HG02763 (cell line): Measurements from ENCODE around the gene EEFSEC.

ENCODE experiments used
- ATAC-seq: cut with Tn5 transposase; IDR thresholded peaks from one replicate; pipeline ENCODE4 v1.9.1; 2021; ENCODE audit warnings: mild to moderate bottlenecking, moderate library complexity; ENCODE audit not compliant: unreplicated experiment

Gene EEFSEC

DNA sequence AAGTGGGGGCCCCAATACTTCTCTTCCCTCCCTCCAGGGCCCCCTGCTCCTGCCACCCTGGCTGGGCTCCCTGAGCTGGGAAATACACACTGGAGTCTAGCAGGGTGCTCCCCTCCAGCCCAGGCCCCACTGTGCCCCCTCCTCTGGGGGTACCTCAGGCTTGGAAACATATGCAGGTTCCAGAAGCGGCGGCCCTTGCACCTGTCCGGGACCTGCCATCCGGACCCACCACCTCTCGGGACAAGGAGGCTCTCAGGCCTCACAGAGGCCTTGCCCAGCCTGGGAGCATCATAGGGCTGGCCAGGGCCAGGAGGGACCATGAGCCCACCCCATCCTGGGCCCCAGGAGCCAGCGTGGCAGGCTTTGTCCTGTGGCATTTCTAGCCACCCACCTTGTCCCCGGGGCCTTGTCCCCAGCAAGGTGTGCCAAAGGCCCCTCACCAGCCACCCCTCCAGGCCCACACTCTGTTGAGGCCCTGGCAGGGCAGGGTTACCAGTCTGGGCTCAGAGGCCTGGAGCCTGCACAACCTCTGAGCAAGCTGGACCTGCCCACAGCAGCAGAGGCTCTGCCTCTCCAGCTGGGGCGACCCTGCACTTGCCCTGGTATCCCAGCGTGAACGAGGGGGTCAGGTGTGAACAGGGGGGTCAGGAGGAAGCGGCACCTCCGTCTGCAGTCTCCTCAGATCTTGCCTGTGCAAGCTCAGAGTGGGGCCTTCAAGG, 267.6 kb downstream of the EEFSEC start:
- no peak for ATAC-seq

DNA sequence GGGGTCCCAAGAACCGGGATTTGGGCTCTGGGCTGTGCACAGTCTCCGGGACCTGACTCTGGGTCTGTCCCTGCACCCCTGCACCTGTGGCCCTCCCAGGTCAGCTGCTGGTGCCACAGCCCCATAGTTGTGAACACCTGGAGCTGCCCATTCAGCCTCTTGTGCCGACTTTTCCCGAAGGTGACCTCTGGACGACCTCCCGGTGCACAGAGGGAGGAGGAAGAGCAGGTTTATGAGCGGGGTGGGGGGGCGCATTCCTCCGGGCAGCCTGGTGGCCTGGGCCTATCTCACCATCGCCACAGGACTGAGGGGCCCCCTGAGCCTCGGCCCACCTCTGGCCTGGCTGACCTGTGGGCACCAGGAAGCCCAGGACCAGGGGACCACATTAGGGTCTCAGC, 268.2 kb downstream of the EEFSEC start:
- no peak for ATAC-seq

DNA sequence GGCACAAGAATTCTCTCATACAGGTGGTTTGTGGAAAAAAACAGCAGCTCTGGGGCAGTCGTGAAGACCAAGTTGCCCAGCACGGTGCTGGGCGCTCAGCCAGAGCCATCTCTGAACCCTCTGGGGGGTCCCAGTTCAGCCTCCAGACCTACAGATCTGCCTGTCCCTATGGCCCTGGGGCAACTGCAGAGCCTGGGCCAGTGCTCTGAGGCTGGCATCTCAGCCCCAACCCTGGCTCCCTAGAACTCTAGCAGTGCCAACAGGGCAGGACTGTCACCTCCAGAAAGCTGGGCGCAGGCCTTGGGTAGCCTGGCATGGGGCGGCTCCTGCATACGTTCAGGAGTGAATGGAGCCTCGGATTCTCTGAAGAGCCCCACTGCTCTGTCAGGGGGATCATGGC, 268.7 kb downstream of the EEFSEC start:
- ATAC-seq = no peak

DNA sequence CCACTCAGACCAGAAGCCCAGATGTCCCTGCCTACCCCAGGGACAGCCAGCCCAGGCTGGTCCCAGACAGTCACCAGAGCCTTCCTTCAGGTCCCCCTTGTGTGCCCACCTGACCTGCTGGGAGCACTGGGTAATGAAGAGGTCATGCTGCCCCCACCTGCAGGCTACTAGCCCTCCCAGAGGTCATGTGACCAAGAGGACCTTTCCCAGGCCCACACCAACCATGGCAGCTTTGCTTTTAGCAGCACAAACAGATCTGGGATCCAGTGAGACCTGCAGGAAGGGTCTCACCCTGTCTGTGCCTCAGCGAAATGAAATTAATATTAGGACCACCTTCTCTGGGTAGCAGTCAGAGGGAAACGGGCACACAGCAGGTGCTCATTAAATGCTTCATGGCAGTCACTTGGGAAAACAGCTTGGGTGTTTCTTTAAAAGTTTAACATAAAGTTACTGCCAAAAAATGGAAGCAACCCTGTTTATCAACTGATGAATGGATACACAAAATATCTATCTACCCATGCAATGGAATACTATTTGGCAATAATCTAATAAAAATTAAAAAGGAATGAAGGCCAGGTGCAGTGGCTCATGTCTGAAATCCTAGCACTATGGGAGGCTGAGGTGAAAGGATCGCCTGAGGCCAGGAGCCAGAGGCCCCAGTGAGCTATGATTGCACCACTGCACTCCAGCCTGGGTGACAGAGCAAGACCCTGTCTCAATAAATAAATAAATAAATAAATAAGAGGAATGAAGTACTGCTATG, 269.7 kb downstream of the EEFSEC start:
- ATAC-seq = no peak

DNA sequence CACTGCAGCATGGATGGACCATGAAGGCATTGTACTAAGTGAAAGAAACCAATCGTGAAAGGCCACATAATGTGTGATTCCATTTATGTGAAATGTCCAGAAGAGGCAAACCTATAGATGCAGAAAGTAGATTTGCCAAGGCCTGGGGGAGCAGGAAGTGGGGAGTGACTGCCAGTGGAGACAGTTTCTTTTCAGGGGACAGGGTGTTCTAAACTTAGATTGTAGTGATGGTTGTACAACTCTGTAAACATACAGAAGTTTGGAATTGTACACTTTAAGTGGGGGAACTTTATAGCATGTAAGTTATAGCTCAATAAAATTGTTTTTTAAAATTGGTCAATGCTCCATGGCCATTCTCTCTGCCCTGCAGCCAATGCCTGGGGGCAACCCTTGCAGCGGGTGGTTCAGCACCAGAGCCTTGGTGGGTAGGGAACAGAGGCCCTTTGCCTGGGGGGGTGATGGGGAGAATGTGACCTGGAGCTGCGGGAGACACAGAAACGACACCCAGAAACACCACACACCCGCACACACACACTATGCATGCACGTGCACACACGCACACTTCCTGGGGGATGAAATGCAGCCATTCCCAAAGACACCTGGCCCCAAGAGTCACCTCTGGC, 270.4 kb downstream of the EEFSEC start:
- no peak for ATAC-seq

DNA sequence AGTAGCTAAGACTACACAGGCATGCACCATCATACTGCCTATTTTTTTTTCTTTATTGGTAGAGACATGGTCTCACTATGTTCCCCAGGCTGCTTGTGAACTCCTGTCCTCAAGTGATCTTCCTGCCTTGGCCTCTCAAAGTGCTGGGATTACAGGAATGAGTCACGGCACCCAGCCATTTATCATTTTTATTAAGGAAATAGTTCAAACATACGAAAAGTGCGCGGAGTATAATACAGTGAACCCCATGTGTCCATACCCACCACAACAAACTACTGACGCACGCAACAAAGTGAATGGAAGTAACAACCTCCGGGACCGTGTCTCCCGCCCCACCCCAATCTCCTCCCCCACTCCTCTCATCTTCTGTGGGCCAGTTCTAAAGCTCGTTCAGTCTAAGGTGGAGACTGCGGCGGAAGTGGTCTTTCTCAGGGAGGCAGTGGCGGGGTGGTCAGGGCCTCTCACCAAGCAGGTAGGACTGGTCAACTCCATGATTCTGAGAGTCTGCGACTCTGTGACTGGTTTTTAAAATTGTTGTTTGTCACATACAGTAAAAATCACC, 271.3 kb downstream of the EEFSEC start:
- ATAC-seq = no peak

DNA sequence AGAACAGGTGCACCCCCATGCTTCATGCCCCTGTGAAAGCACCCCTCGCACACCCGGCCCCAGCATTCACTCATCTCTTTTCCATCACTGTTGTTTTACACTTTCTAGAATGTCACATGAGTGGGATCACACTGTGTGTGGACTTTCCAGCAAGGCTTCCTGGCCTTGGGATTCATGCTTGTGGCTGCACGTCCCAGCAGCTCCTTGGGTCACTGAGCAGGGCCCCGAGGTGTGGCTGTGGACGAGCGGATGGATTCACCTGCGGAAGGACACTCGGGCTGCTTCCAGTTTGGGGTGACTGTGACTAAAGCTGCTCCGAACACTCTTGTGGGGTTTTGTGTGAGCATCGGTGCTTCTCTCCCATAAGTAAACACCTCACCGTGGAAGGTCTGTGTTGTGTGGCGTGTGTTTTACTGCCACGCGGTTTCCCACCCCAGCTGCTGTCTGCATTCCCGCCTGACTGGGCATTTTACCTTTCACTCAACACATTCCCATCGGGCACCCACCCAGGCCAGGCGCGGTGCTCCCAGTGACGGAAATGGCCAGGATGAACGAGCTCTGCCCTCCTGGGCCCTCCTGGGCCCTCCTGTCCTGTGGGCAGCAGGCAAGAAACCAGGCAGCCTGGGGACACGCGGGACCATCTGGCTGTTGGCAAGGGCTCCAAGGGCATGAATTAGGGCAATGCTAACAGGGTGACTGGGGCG, 272.0 kb downstream of the EEFSEC start:
- ATAC-seq = no peak

DNA sequence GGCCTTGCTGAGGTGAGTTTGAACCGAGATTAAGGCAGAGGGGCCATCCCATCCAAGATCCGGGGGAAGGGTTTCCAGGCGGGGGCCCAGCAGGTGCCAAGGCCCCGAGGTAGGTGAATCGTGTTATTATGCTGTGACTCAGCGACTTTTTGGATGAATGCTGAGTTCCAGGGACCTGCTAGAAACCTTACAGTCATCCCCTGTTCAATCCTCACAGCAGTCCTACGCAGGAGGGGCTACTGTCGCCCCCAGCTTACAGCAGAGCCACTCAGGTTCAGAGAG, 272.5 kb downstream of the EEFSEC start:
- ATAC-seq = no peak

DNA sequence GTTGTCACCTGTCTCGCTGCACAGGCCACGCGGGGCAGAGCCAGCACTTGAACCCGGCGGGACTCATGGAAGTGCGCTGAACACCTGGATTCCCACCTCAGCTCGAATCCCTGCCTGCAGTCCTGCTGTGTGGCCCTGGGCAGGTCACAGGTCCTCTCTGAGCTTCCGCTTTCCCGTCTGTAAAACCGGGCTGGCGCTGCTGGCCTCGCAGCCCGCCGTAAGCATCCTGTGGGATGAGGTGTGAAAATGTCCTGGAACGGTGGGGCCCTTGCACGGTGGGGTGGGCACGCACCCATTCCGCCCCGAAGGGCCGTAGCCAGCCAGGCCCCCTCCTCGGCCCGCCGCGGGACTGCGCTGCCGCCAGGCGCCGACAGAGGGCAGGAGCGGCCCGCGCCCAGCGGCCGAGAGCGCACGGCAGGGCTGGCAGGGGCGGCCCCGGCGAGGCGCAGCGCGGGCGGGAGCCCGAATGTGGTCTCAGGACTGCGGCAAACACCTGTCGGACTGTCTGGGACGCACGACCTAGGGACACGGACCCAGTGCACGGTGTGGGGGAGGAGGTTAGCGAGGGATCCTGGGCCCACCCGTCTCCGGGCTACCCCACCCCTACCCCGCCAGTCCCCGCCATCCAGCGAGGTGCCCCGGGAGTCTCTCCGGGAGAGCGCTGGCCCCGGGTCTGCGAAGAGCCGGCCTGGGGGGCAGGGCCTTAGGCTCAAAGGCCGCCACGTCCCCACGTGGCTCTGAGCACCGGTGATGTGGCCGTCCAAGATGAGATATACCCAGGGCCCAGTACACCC, 273.0 kb downstream of the EEFSEC start:
- peak; percentile 66 for ATAC-seq

DNA sequence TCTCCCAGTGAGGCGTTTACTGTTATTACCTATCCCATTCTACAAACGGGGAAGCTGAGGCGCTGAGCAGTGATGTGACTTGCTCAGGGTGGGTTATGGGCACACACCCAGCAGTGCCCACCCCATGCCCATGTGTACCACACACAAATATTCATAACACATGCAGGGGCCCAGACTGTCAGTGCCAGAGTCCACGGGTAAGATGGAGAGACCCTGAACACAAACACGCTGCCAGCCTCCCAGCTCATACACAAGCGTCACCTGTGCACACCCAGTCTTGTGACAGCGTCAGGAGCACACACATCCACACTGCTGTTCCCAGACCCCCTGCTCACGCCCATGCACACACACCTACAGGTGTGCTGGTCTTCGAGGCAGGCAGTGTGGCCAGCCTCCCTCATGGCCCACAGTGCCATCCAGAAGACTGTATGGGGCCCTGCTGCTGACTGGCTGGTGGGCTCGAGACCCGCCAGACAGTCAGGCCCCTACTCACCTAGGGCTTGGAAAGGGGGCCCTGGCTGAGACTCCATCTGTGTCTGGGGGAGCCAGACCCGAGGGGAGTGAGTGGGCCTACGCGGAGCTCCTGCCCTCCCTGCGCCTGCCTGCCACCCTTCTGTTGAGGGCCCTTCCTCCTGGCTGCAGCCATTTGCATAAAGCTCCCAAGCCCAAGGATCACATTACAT, 274.0 kb downstream of the EEFSEC start:
- no peak for ATAC-seq

DNA sequence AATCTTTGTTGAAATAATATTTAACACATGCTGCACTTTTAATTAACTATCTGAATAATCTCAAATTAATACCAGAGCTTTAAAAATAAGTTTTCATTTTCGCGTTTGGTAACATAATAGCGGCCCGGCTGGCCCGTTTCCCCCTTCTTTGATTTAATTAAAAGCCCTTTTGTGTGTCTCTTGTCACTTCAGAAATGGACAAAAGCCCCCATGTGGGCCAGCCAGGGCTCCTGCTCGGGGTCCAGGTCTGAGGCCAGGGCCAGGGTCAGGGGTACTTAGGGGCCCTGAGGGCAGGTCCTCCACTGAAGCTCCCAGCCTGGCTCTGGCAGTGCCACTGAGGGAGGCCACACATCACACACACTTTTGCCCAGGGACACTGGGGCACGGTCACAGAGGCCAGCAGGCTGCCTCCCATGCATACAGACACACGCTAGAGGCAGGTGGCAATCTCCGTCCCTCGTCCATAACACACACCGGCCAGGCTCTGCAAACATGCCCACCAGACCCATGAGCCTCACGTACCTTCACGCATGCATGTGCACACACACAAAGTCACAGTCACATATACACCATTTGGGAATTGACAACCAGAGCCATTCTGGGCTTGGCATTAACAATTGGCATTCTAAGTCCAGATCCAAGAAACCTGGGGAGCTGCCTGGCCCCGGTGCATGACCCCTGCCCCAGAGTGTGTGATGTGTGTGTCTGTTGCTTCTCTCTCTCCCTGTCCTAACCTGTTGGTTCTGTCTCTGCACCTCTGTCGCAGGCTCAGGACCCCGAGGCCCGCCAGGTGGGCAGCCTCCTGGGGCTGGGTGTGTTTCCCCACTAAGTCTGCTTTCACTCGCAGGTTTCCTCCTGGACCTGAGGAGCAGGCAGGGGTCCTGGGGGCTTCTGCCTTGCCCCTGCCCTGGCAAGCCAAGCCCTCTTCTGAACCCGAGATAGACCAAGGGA, 274.9 kb downstream of the EEFSEC start:
- no peak for ATAC-seq

DNA sequence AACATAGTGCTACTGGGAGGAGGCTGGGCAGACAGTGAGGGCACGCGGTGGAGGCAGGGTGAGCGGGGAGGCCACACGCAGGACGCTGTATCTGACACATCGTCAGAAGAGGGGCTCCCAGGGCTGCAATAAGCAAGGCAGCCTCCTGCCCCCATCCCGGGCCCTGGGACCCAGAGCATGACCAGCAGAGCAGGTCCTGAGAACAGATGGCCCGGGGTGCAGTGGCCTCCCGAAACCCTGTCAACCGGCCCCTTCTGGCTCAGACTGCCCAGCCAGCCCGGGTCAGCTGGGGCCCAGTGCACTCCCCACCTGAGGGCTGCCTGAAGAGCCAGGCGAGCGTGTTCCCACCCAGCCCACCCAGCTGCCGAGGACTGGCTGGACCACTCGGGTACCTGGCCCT, 276.0 kb downstream of the EEFSEC start:
- ATAC-seq = no peak

DNA sequence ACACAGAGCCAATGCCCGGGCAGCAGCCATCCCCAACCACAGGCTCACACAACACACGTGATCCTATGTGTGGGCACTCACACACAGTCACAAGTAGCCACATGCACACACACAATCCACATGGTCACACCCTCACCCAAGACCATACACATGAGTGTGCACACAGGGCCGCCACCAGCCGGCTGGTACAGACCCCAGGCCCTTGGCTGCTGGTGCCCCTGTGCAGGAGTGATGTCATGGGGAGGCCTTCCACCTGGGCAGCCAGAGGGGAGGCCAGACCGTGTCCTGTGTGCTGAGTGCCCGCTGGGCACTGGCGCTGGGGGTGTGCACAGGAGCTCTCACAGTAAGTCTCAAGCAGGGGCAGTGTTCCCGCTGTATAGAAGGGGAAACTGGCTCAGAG, 276.5 kb downstream of the EEFSEC start:
- no peak for ATAC-seq

DNA sequence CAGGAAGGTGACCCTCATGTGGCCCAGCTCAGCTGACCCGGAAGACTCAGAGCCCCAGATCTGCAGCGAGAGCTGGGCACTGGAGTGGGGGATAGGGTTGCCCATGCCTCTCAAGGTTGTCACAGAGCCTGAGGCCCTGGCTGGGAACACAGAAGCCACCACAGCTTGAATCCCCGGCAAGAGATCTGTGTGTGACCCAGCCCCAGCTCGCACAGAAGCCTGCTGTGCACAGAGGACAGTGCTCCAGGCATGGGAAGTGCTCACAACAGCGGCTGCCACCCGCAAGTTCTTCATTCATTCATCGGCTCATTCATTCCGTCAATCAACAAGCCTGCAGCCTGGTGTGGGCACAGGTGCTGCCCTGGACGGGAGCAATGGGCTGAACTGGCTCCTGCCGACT, 277.0 kb downstream of the EEFSEC start:
- no peak for ATAC-seq

DNA sequence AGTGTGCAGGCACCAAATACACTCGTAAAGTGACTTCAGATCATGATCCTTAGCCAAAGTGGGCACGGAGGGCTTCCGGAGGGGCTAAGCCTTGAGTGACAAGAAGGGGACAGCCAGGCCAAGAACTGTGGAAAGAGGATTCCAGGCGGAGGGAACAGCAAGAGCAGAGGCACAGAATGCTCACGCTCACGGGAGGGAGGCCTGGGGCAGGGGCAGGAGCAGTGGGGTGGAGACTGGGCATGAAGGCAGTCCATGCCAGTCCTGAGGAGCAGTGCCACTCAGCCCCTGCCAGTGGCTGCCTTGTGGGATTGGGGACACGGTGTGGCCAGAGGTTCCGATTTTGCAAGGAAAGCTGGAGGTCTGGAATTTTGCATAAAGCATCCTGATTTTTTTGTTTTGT, 277.4 kb downstream of the EEFSEC start:
- no peak for ATAC-seq

DNA sequence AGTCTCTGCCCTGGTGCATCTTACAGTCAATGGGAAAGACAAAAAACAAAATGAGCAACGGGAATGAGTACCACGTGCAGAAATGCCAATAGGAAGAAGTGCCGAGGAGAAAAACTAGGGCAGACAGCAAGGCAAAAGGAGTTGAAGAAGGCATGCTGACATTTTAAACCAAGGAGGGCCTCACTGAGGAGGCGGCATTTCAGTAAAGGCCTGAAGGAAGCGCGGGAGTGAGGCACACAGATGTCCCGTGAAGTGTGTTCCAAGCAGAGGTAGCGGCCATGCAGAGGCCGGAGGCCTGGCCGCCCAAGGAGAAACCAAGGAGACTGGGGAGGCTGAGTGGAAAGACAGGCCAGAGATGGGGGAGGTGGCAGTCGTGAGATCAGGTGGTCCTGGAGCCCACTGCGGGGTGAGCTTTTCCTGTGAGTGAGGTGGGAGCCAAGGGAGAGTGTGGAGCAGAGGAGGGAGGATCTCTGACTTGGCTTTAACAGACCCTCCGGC, 278.6 kb downstream of the EEFSEC start:
- ATAC-seq = no peak

DNA sequence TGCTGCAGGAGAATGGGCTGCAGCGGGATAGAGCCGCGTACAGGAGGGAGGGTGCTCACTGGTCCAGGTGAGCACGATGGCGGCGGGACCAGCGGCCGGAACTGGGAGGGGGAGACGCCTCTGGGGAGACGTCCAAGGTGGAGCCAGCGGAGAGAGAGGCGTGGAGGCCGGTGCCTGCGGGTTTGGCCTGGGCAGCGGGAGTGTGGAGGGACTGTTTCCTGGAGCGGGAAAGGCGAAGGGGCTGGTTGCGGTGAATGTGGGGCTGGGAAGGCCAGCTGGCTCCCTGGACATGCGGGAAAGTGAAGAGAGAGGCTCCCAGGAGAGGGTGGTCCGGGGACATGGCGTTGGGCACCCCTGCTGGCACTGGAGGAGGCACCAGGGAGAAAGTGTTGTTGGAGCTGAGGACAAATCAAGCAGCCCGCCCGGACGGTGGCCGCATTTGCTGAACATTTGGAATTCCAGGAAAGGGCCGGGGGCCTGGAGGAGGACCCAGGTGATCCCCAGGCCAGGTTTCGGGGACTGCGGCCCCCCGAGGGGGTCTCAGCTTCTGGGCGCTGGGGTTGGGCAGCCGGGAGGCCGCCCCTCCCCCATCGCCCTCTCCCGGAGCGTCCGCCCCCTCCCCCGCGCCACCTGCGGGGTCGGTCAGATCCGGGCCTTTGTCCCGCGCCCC, 279.2 kb downstream of the EEFSEC start:
- ATAC-seq = no peak
